ENCODE data around the gene ULK2.

ULK2 gene

GRCh38 chr17:19730843-19731242 lies 136.9 kb downstream of the ULK2 start:
- DNase-seq (ENCODE audit: low spot score) = no peak
- no peak for TF ChIP-seq CTCF (IDR thresholded peaks at IDR 0.05; ENCODE audit: extremely low read depth, missing control alignments)

- DNase-seq (ENCODE audit: low spot score) = no peak
- TF ChIP-seq CTCF (IDR thresholded peaks at IDR 0.05; ENCODE audit: extremely low read depth, missing control alignments) = no peak
These were observed 137.8 kb downstream of the ULK2 start for GRCh38 chr17:19729900-19730299.

GRCh38 chr17:19728084-19728495 lies 139.6 kb downstream of the ULK2 start:
- no peak for TF ChIP-seq CTCF (IDR thresholded peaks at IDR 0.05; ENCODE audit: extremely low read depth, missing control alignments)
- DNase-seq (ENCODE audit: low spot score) = no peak

GRCh38 chr17:19727501-19728078 lies 140.1 kb downstream of the ULK2 start:
- no peak for DNase-seq (ENCODE audit: low spot score)
- TF ChIP-seq CTCF (IDR thresholded peaks at IDR 0.05; ENCODE audit: extremely low read depth, missing control alignments) = no peak

GRCh38 chr17:19726631-19727376 lies 140.9 kb downstream of the ULK2 start:
- TF ChIP-seq CTCF (IDR thresholded peaks at IDR 0.05; ENCODE audit: extremely low read depth, missing control alignments) = no peak
- DNase-seq (ENCODE audit: low spot score) = no peak

GRCh38 chr17:19725486-19725885 lies 142.2 kb downstream of the ULK2 start:
- no peak for DNase-seq (ENCODE audit: low spot score)
- no peak for TF ChIP-seq CTCF (IDR thresholded peaks at IDR 0.05; ENCODE audit: extremely low read depth, missing control alignments)

GRCh38 chr17:19724501-19725420 lies 143.0 kb downstream of the ULK2 start:
- TF ChIP-seq CTCF (IDR thresholded peaks at IDR 0.05; ENCODE audit: extremely low read depth, missing control alignments) = no peak
- no peak for DNase-seq (ENCODE audit: low spot score)
